SK-N-SH (cell line): Measurements from ENCODE around the gene ABHD8. TPM values are rescaled to one million over a fixed set of nuclear protein-coding genes. Genes with fewer than 3 reads are reported as not detected.
A peak's percentile ranks its signal among the peaks of the same experiment; 100 is the strongest.

Source experiments
- CTCF ChIA-PET: fragments of 300-600, 350-600 bp; formaldehyde crosslinking; extraction: SDS; loops from one replicate; lab custom pipeline; 2021; lab: Yijun Ruan, JAX
- POLR2A ChIA-PET: fragments of 350-600 bp; sonication (Branson Sonifier 250); formaldehyde crosslinking; extraction: SDS; loops from one replicate; lab custom pipeline; 2020; ENCODE audit warnings: antibody characterized with exemption, inconsistent platforms; lab: Yijun Ruan, JAX
- DNase-seq: peaks from one replicate; pipeline ENCODE4 v3.0.0; 2012
- H2AFZ ChIP-seq: fragments of 200-600 bp; sonication (generic); 2 replicates; pipeline ENCODE4 v1.8.1; 2016; ENCODE audit warnings: antibody characterized with exemption, mild to moderate bottlenecking, low read depth
- H3F3A ChIP-seq: fragments of 200-600 bp; sonication (generic); replicated peaks from 2 replicates; pipeline ENCODE3; 2016; ENCODE audit warnings: antibody characterized with exemption, mild to moderate bottlenecking; ENCODE audit not compliant: insufficient read depth
- H3K27ac ChIP-seq, 2 experiments: fragments of 200-500 bp in 1 of 2; fragments of 200-600 bp in 1 of 2; sonication (Bioruptor generic) in 1 of 2; sonication (generic), shearing (Covaris generic) in 1 of 2; 2 replicates each; pipeline versions ENCODE4 v1.5.1 to v1.6.1; 2014 to 2016; ENCODE audit warnings: low read depth in 2 of 2, inconsistent platforms in 1 of 2, low read length in 1 of 2, mild to moderate bottlenecking in 1 of 2, mixed read lengths in 1 of 2
- H3K27me3 ChIP-seq: fragments of 200-600 bp; sonication (generic), shearing (Covaris generic); 2 replicates; pipeline ENCODE4 v1.6.1; 2016; ENCODE audit warnings: mixed run types; ENCODE audit not compliant: insufficient read depth
- H3K36me3 ChIP-seq, 2 experiments: fragments of 200-500 bp in 1 of 2; fragments of 200-600 bp in 1 of 2; sonication (Bioruptor generic) in 1 of 2; sonication (generic) in 1 of 2; replicated peaks in 1 of 2; 2 replicates each; pipeline versions ENCODE3 to v1.5.1; 2014 to 2016; ENCODE audit warnings: low read length in 1 of 2, mild to moderate bottlenecking in 1 of 2; ENCODE audit not compliant: insufficient read depth in 2 of 2, control insufficient read depth in 1 of 2
- H3K4me1 ChIP-seq, 2 experiments: fragments of 200-500 bp in 1 of 2; fragments of 200-600 bp in 1 of 2; sonication (Bioruptor generic) in 1 of 2; sonication (generic), shearing (Covaris generic) in 1 of 2; 2 replicates each; pipeline versions ENCODE4 v1.5.1 to v1.6.1; 2014 to 2016; ENCODE audit warnings: low read depth in 1 of 2, low read length in 1 of 2, mixed run types in 1 of 2; ENCODE audit not compliant: insufficient read depth in 2 of 2, control insufficient read depth in 1 of 2
- H3K4me2 ChIP-seq: fragments of 200-600 bp; sonication (generic), shearing (Covaris generic); 2 replicates; pipeline ENCODE4 v1.6.1; 2017; ENCODE audit warnings: mixed run types
- H3K4me3 ChIP-seq, 2 experiments: fragments of 200-500 bp in 1 of 2; fragments of 200-600 bp in 1 of 2; sonication (Bioruptor generic) in 1 of 2; sonication (generic), shearing (Covaris generic) in 1 of 2; 2 replicates each; pipeline versions ENCODE4 v1.5.1 to v1.8.1; 2014 to 2016; ENCODE audit warnings: low read depth in 2 of 2, inconsistent platforms in 1 of 2, low read length in 1 of 2, mild to moderate bottlenecking in 1 of 2, mixed read lengths in 1 of 2, moderate library complexity in 1 of 2
- H3K79me2 ChIP-seq: fragments of 200-600 bp; sonication (generic); 2 replicates; pipeline ENCODE4 v1.8.1; 2017; ENCODE audit warnings: mild to moderate bottlenecking; ENCODE audit not compliant: insufficient read depth
- H3K9ac ChIP-seq: fragments of 200-600 bp; sonication (generic); 2 replicates; pipeline ENCODE4 v1.6.1; 2017; ENCODE audit warnings: mixed run types
- H3K9me2 ChIP-seq: fragments of 200-600 bp; sonication (generic); 2 replicates; pipeline ENCODE4 v1.6.1; 2017; ENCODE audit warnings: mixed run types
- H3K9me3 ChIP-seq: fragments of 200-600 bp; sonication (generic); 2 replicates; pipeline ENCODE4 v1.6.1; 2017; ENCODE audit warnings: mixed run types, mild to moderate bottlenecking, moderate library complexity
- H4K20me1 ChIP-seq: fragments of 200-600 bp; sonication (generic); 2 replicates; pipeline ENCODE4 v1.6.1; 2017; ENCODE audit warnings: mild to moderate bottlenecking, mixed run types; ENCODE audit not compliant: insufficient read depth
- CHD2 ChIP-seq: fragments of 150-350 bp; IDR thresholded peaks from 2 replicates; pipeline ENCODE4 v1.6.1; 2018; ENCODE audit warnings: low read length; ENCODE audit not compliant: partially characterized antibody
- CTCF ChIP-seq: fragments of 200-600 bp; sonication (generic); IDR thresholded peaks from 2 replicates; pipeline ENCODE4 v1.6.1; 2017; ENCODE audit warnings: antibody characterized with exemption, mild to moderate bottlenecking, moderate library complexity
- ELF1 ChIP-seq: IDR thresholded peaks from 2 replicates; pipeline ENCODE4 v1.4.0; 2012
- MAX ChIP-seq: IDR thresholded peaks from 2 replicates; pipeline ENCODE4 v1.4.0; 2012; ENCODE audit warnings: low read depth
- MEF2A ChIP-seq: IDR thresholded peaks from 2 replicates; pipeline ENCODE4 v1.4.0; 2012; ENCODE audit warnings: low read depth, borderline replicate concordance
- RAD21 ChIP-seq: IDR thresholded peaks from 2 replicates; pipeline ENCODE4 v1.6.1; 2012; ENCODE audit warnings: mild to moderate bottlenecking, low read length
- REST ChIP-seq: IDR thresholded peaks from 2 replicates; pipeline ENCODE4 v1.6.1; 2012; ENCODE audit warnings: mild to moderate bottlenecking, low read depth, low read length, moderate library complexity
- SMC3 ChIP-seq: IDR thresholded peaks from 2 replicates; pipeline ENCODE4 v1.6.1; 2012; ENCODE audit warnings: low read depth, low read length, improper control_type of control experiment
- YY1 ChIP-seq: IDR thresholded peaks from 2 replicates; pipeline ENCODE4 v1.4.0; 2012; ENCODE audit warnings: low read depth, mild to moderate bottlenecking
- WGBS: methylation state at CpG from one replicate; pipeline ENCODE4 v1.1.6; 2017; ENCODE audit warnings: low lambda C conversion rate; 5-methylcytosine and 5-hydroxymethylcytosine counted together
- polyA plus RNA-seq, 3 experiments: library from polyadenylated mRNA; depleted of rRNA; stranded (reverse); fragments of >200 nt; gene quantifications; 2 replicates each; pipeline ENCODE4 v1.2.3, GENCODE V29; 2012
- TF ChIP-seq, protein P1 (sequence below): fragments of 150-350 bp; IDR thresholded peaks from 2 replicates; pipeline ENCODE4 v1.6.1; 2017; ENCODE audit warnings: antibody characterized with exemption, low read length, low read depth, borderline replicate concordance

ABHD8 gene
- polyA plus RNA-seq, 1 of the 3 experiments (the other 2 are of a cell fraction), result 11.1 TPM

DNA sequence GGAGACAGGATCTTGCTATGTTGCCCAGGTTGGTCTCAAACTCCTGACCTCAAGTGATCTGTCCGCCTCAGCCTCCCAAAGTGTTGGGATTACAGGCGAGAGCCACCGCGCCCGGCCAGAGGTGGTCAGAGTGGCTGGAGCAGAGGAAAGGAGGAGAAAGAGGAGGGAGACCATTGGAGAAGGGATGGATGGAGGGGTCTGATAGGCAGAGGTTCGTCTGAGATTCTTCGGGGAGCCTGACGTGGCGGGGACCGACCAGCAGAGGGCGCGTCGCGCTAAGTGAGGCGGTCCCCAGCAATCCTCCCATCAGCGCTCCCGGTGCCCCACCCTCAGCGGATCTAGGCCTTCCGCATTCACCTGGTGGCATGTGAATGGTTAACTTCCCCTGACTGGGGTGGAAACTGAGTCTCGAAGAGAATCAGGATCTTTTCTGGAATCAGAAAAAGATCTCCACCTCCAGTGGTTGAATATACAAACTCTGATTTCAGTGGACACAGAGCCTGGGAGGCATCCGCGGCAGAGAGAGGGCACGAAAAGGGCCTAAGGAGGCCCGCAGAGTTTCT lies 43.0 kb upstream of the ABHD8 start:
- H4K20me1 ChIP-seq, result no peaks in the 10 kb centered on the region
- H3K4me2 ChIP-seq, result no peak overlapping the region
- H3F3A ChIP-seq, result no peaks in the 10 kb centered on the region
- H3K9me3 ChIP-seq, result no peaks in the 10 kb centered on the region
- peaks cover 5 to 6% of the 10 kb centered on the region in 2 experiments; a peak in 1 of 4 replicates for H3K4me1 ChIP-seq
- H3K36me3 ChIP-seq, result peaks cover 0 to 5% of the 10 kb centered on the region in 2 experiments
- ChIA-PET CTCF (interaction anchor here (0.7 to 8.9 kb wide), 15 partner anchors 10 to 508 kb away, joined by 3 to 80 read pairs (median 4); partner anchors contain the start of genes ANKLE1 and CCDC194), POLR2A (interaction anchor here (0.7 kb wide), 1 partner anchor 411 kb away, joined by 6 read pairs; no protein-coding TSS in a partner anchor)
- TF ChIP-seq CHD2 (no peak), MEF2A (no peak), YY1 (no peak), CTCF (peak; percentile 84), SMC3 (peak; percentile 88), REST (no peak), ELF1 (peak; percentile 76), RAD21 (peak; percentile 84), MAX (no peak)
- TF ChIP-seq, protein P1, sequence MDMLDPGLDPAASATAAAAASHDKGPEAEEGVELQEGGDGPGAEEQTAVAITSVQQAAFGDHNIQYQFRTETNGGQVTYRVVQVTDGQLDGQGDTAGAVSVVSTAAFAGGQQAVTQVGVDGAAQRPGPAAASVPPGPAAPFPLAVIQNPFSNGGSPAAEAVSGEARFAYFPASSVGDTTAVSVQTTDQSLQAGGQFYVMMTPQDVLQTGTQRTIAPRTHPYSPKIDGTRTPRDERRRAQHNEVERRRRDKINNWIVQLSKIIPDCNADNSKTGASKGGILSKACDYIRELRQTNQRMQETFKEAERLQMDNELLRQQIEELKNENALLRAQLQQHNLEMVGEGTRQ, result no peak
- WGBS, result 34% methylated on average over 11 of the region's 24 CpGs
- peak overlapping the region; percentile 55 for H2AFZ ChIP-seq
- H3K4me3 ChIP-seq, result no peak overlapping the region
- no peaks in the 10 kb centered on the region for H3K27me3 ChIP-seq
- no peaks in the 10 kb centered on the region for H3K79me2 ChIP-seq
- no peak overlapping the region for H3K27ac ChIP-seq
- H3K9ac ChIP-seq, result no peak overlapping the region
- peak; percentile 89 for DNase-seq
- H3K9me2 ChIP-seq, result no peaks in the 10 kb centered on the region
